ENCODE results near the gene KLHDC2. TPM values are rescaled to one million over a fixed set of nuclear protein-coding genes. Genes with fewer than 3 reads are reported as not detected.

Gene KLHDC2
- total and polyA plus RNA-seq, 2 of the 8 experiments (the other 6 are each of a cell fraction or from before 2014, with no cell fraction given) = 32.9 to 43.4 TPM

- TF ChIP-seq CHD7 (IDR thresholded peaks at IDR 0.05; ENCODE audit: insufficient replicate concordance, low read length) (no peak), SIRT6 (IDR thresholded peaks at IDR 0.05; ENCODE audit: low read length) (no peak)
Measured at GRCh38 chr14:49770212-49770817, 2.4 kb downstream of the KLHDC2 start (continued).

Data from H1 (cell line).